Esophagus muscularis mucosa (tissue), 3 donors: ENCODE data around the gene PFDN4.

ENCODE experiments used
- CTCF ChIP-seq, 3 experiments: fragments of 200-600 bp in 2 of 3; fragments of 450-650 bp in 1 of 3; sonication (generic) in 2 of 3; IDR thresholded peaks; one replicate each; pipeline ENCODE4 v1.5.1; 2017 to 2019; ENCODE audit warnings: antibody characterized with exemption in 3 of 3, mild to moderate bottlenecking in 2 of 3, moderate library complexity in 1 of 3
- POLR2A ChIP-seq: fragments of 450-650 bp; IDR thresholded peaks from one replicate; pipeline ENCODE4 v1.6.1; 2017; ENCODE audit warnings: antibody characterized with exemption, moderate library complexity, mild to moderate bottlenecking, low read depth
- POLR2AphosphoS5 ChIP-seq, 2 donors: sonication (generic); formaldehyde crosslinking; IDR thresholded peaks; one replicate each; pipeline ENCODE4 v1.6.1; 2017; ENCODE audit warnings: antibody characterized with exemption in 2 of 2

- no peak for TF ChIP-seq POLR2A
- no peak for TF ChIP-seq CTCF (IDR thresholded peaks at IDR 0.05)
- TF ChIP-seq POLR2AphosphoS5 (IDR thresholded peaks at IDR 0.05): no peak
Measured at GRCh38 chr20:54223285-54223684, 15.4 kb downstream of the PFDN4 start.
